HepG2 (cell line): ENCODE data around the gene APRT. TPM values are rescaled to one million over a fixed set of nuclear protein-coding genes. Genes with fewer than 3 reads are reported as not detected.
A peak's percentile ranks its signal among the peaks of the same experiment; 100 is the strongest.

Experiments
- KDM2A ChIP-seq: sonication (generic); formaldehyde crosslinking; IDR thresholded peaks from 2 replicates; pipeline ENCODE4 v1.4.0; 2020; ENCODE audit warnings: low read depth, missing genetic modification reagents, borderline replicate concordance
- KDM5B ChIP-seq: sonication (generic); formaldehyde crosslinking; IDR thresholded peaks from 2 replicates; pipeline ENCODE4 v1.4.0; 2020; ENCODE audit warnings: missing genetic modification reagents, mild to moderate bottlenecking, borderline replicate concordance
- MAFF ChIP-seq: IDR thresholded peaks from 2 replicates; pipeline ENCODE4 v1.6.1; 2011; ENCODE audit warnings: low read depth, low read length, improper control_type of control experiment
- PCBP2 ChIP-seq: fragments of 200-400 bp; formaldehyde crosslinking; optimal IDR thresholded peaks from 2 replicates; pipeline ENCODE3; 2018; ENCODE audit warnings: low read length, low read depth; ENCODE audit not compliant: poor library complexity, severe bottlenecking
- PREB ChIP-seq: sonication (generic); formaldehyde crosslinking; IDR thresholded peaks from 2 replicates; pipeline ENCODE4 v1.4.0; 2020; ENCODE audit warnings: missing genetic modification reagents
- RAD21 ChIP-seq: fragments of 450-650 bp; formaldehyde crosslinking; IDR thresholded peaks from 2 replicates; pipeline ENCODE4 v1.5.0; 2020; ENCODE audit warnings: mild to moderate bottlenecking
- RFXAP ChIP-seq: sonication (generic); formaldehyde crosslinking; IDR thresholded peaks from 2 replicates; pipeline ENCODE4 v1.4.0; 2020; ENCODE audit warnings: missing genetic modification reagents, borderline replicate concordance
- RORA ChIP-seq: sonication (generic); formaldehyde crosslinking; IDR thresholded peaks from 2 replicates; pipeline ENCODE4 v1.5.0; 2020; ENCODE audit warnings: mild to moderate bottlenecking, missing genetic modification reagents, moderate library complexity
- SP4 ChIP-seq: sonication (generic); formaldehyde crosslinking; IDR thresholded peaks from 2 replicates; pipeline ENCODE4 v1.8.1; 2023; ENCODE audit warnings: mild to moderate bottlenecking, missing genetic modification reagents
- XRCC5 ChIP-seq: fragments of 200-400 bp; formaldehyde crosslinking; optimal IDR thresholded peaks from 2 replicates; pipeline ENCODE3; 2017; ENCODE audit warnings: mild to moderate bottlenecking, low read length
- ZNF205 ChIP-seq: IDR thresholded peaks from 2 replicates; pipeline ENCODE4 v1.6.1; 2018; ENCODE audit warnings: missing biosample characterization, missing genetic modification reagents
- ZNF639 ChIP-seq: conservative IDR thresholded peaks from 2 replicates; pipeline ENCODE4 v1.6.1; 2018; ENCODE audit warnings: missing genetic modification reagents
- ZZZ3 ChIP-seq: sonication (generic); formaldehyde crosslinking; IDR thresholded peaks from 2 replicates; pipeline ENCODE4 v1.4.0; 2020; ENCODE audit warnings: missing genetic modification reagents, mild to moderate bottlenecking, borderline replicate concordance
- polyA plus RNA-seq, 8 experiments: library from polyadenylated mRNA; depleted of rRNA in 3 of 8; stranded (reverse) in 7 of 8; unstranded in 1 of 8; fragments of >200 nt; fragmentation: Illumina TruSeq in 4 of 8; extraction: Trizol in 4 of 8; gene quantifications; 2 replicates each; pipeline versions ENCODE4 v1.2.1 to v1.2.3, GENCODE V29; 2011 to 2016; ENCODE audit warnings: low read depth in 4 of 8, missing spikeins in 1 of 8, mixed read lengths in 1 of 8; ENCODE audit not compliant: insufficient read depth in 1 of 8
- total RNA-seq, 5 experiments: library from RNA; depleted of rRNA; stranded (reverse); fragments of >200 nt; fragmentation: Illumina TruSeq; extraction: Trizol; gene quantifications; 2 replicates each; pipeline ENCODE4 v1.2.3, GENCODE V29; 2016; ENCODE audit warnings: low read depth in 1 of 5
- TF ChIP-seq, protein P1 (sequence below): sonication (generic); formaldehyde crosslinking; IDR thresholded peaks from 2 replicates; pipeline ENCODE4 v1.8.0; 2022; ENCODE audit warnings: missing genetic modification reagents, mild to moderate bottlenecking, moderate library complexity, borderline replicate concordance
- TF ChIP-seq, protein P2 (sequence below): sonication (generic); formaldehyde crosslinking; IDR thresholded peaks from 2 replicates; pipeline ENCODE4 v1.4.0; 2020; ENCODE audit warnings: missing genetic modification reagents
- TF ChIP-seq, protein P3 (sequence below): IDR thresholded peaks from 2 replicates; pipeline ENCODE4 v1.6.1; 2012; ENCODE audit warnings: inconsistent platforms

The APRT gene
- total and polyA plus RNA-seq, 2 of the 13 experiments (the other 11 are each of a cell fraction or from before 2014, with no cell fraction given): 155 to 242 TPM

DNA sequence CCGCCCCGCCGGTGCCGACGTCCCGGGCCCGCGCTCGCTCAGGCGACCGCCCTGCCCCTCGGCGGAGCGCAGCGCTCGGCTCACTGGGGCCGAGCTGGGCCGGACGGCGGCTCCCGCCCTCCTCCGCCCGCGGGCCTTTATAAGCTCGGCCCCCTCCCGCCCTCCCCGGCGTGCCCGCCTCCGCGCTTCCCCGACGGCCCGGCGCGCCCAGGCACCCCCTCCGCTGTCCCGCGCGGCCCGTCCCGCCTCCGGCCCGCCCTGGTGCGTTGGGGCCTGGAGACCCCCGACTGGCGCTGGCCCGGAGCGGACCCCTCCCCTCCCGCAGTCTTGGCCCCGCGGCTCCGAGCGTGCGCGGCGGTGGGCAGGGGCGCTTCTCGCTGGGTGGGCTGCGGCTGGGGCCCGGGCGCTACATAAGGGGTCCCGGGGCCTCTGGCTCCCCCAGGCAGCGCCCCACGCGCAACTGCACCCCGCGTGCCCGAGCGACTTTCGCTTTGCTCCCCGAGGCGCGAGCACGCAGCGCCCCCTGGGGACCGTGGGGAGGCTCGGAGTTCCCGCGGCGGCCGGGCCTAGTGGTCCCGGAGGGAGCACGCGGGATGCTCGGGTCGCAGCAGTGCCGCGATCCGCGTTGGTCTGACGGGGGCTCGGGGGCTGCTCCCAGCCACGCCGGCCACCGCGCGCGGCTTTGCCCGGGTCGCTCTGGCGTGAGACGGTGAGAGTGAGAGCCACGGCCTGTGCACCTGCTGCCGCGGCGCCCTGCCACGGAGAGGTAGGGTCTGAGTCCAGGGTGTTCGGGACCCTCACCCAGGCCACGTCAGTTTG is 26.4 kb downstream of the APRT start, which contains the start of gene PIEZO1 (continued):
- TF ChIP-seq ZNF639 (CRISPR knock-in tag): no peak
- TF ChIP-seq SP4 (CRISPR knock-in tag): peak; percentile 16; the same call in 1 of the 2 replicates
- TF ChIP-seq ZNF205 (CRISPR knock-in tag): peak; percentile 77
- TF ChIP-seq PCBP2: no peak
- peak; percentile 93 for TF ChIP-seq XRCC5
- no peak for TF ChIP-seq ZZZ3
- TF ChIP-seq, protein P1, sequence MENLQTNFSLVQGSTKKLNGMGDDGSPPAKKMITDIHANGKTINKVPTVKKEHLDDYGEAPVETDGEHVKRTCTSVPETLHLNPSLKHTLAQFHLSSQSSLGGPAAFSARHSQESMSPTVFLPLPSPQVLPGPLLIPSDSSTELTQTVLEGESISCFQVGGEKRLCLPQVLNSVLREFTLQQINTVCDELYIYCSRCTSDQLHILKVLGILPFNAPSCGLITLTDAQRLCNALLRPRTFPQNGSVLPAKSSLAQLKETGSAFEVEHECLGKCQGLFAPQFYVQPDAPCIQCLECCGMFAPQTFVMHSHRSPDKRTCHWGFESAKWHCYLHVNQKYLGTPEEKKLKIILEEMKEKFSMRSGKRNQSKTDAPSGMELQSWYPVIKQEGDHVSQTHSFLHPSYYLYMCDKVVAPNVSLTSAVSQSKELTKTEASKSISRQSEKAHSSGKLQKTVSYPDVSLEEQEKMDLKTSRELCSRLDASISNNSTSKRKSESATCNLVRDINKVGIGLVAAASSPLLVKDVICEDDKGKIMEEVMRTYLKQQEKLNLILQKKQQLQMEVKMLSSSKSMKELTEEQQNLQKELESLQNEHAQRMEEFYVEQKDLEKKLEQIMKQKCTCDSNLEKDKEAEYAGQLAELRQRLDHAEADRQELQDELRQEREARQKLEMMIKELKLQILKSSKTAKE (CRISPR knock-in tag): peak; percentile 49; the same call in 1 of the 2 replicates
- TF ChIP-seq, protein P2, sequence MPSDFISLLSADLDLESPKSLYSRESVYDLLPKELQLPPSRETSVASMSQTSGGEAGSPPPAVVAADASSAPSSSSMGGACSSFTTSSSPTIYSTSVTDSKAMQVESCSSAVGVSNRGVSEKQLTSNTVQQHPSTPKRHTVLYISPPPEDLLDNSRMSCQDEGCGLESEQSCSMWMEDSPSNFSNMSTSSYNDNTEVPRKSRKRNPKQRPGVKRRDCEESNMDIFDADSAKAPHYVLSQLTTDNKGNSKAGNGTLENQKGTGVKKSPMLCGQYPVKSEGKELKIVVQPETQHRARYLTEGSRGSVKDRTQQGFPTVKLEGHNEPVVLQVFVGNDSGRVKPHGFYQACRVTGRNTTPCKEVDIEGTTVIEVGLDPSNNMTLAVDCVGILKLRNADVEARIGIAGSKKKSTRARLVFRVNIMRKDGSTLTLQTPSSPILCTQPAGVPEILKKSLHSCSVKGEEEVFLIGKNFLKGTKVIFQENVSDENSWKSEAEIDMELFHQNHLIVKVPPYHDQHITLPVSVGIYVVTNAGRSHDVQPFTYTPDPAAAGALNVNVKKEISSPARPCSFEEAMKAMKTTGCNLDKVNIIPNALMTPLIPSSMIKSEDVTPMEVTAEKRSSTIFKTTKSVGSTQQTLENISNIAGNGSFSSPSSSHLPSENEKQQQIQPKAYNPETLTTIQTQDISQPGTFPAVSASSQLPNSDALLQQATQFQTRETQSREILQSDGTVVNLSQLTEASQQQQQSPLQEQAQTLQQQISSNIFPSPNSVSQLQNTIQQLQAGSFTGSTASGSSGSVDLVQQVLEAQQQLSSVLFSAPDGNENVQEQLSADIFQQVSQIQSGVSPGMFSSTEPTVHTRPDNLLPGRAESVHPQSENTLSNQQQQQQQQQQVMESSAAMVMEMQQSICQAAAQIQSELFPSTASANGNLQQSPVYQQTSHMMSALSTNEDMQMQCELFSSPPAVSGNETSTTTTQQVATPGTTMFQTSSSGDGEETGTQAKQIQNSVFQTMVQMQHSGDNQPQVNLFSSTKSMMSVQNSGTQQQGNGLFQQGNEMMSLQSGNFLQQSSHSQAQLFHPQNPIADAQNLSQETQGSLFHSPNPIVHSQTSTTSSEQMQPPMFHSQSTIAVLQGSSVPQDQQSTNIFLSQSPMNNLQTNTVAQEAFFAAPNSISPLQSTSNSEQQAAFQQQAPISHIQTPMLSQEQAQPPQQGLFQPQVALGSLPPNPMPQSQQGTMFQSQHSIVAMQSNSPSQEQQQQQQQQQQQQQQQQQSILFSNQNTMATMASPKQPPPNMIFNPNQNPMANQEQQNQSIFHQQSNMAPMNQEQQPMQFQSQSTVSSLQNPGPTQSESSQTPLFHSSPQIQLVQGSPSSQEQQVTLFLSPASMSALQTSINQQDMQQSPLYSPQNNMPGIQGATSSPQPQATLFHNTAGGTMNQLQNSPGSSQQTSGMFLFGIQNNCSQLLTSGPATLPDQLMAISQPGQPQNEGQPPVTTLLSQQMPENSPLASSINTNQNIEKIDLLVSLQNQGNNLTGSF (CRISPR knock-in tag): peak; percentile 87; the same call in 1 of the 2 replicates
- no peak for TF ChIP-seq RFXAP (CRISPR knock-in tag)
- TF ChIP-seq RORA (CRISPR knock-in tag): no peak
- TF ChIP-seq KDM2A (CRISPR knock-in tag): peak; percentile 88; the same call in 1 of the 2 replicates
- TF ChIP-seq MAFF: no peak
- peak; percentile 93 for TF ChIP-seq RAD21
- 0 out of 2 replicates have a peak, but pooled peaks have one; percentile 80 for TF ChIP-seq PREB (CRISPR knock-in tag)
- TF ChIP-seq, protein P3, sequence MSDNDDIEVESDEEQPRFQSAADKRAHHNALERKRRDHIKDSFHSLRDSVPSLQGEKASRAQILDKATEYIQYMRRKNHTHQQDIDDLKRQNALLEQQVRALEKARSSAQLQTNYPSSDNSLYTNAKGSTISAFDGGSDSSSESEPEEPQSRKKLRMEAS: peak; percentile 81
- peak; percentile 91 for TF ChIP-seq KDM5B (CRISPR knock-in tag)
